OCI-LY7 (cell line): ENCODE measurements around the gene SEZ6L.

Experiments used
- EZH2phosphoT487 ChIP-seq: fragments of 200-600 bp; sonication (generic); IDR thresholded peaks from 2 replicates; pipeline ENCODE4 v1.6.1; 2018; ENCODE audit warnings: low read depth, borderline replicate concordance, mild to moderate bottlenecking, mixed run types, antibody characterized with exemption, low read length, moderate library complexity, mixed read lengths
- TF ChIP-seq, protein P1 (sequence below): fragments of 200-600 bp; sonication (generic); conservative IDR thresholded peaks from 2 replicates; pipeline ENCODE4 v1.5.1; 2014; ENCODE audit warnings: mild to moderate bottlenecking, antibody characterized with exemption, low read length, moderate library complexity, mixed read lengths

- TF ChIP-seq, protein P1, sequence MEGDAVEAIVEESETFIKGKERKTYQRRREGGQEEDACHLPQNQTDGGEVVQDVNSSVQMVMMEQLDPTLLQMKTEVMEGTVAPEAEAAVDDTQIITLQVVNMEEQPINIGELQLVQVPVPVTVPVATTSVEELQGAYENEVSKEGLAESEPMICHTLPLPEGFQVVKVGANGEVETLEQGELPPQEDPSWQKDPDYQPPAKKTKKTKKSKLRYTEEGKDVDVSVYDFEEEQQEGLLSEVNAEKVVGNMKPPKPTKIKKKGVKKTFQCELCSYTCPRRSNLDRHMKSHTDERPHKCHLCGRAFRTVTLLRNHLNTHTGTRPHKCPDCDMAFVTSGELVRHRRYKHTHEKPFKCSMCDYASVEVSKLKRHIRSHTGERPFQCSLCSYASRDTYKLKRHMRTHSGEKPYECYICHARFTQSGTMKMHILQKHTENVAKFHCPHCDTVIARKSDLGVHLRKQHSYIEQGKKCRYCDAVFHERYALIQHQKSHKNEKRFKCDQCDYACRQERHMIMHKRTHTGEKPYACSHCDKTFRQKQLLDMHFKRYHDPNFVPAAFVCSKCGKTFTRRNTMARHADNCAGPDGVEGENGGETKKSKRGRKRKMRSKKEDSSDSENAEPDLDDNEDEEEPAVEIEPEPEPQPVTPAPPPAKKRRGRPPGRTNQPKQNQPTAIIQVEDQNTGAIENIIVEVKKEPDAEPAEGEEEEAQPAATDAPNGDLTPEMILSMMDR: no peak
- no peak for TF ChIP-seq EZH2phosphoT487
Observed at GRCh38 chr22:26414347-26414746, 245.1 kb downstream of the SEZ6L start.
